Astrocyte (in vitro differentiated cells and primary cell): ENCODE measurements around the gene CNGA3. TPM values are rescaled to one million over a fixed set of nuclear protein-coding genes. Genes with fewer than 3 reads are reported as not detected.

Experiments used
- DNase-seq: peaks from one replicate; pipeline ENCODE4 v3.0.0-alpha.2; 2010; ENCODE audit warnings: low read depth
- FAIRE-seq: peaks from 2 replicates; lab custom pipeline; 2011; peaks lifted over from hg19 to GRCh38; lab: Jason Lieb, UNC
- H2AFZ ChIP-seq: 2 replicates; pipeline ENCODE4 v1.6.0; 2012; ENCODE audit warnings: low read depth, low read length, inconsistent platforms
- H3K27ac ChIP-seq: 2 replicates; pipeline ENCODE4 v1.5.1; 2011; ENCODE audit warnings: low read depth, low read length, inconsistent platforms
- H3K27me3 ChIP-seq: 2 replicates; pipeline ENCODE4 v1.6.0; 2011; ENCODE audit warnings: low read length, inconsistent platforms; ENCODE audit not compliant: insufficient read depth
- H3K36me3 ChIP-seq: 2 replicates; pipeline ENCODE4 v1.5.1; 2011; ENCODE audit warnings: low read length, inconsistent platforms; ENCODE audit not compliant: insufficient read depth
- H3K4me1 ChIP-seq: 2 replicates; pipeline ENCODE4 v1.5.1; 2011; ENCODE audit warnings: low read length, inconsistent platforms; ENCODE audit not compliant: insufficient read depth
- H3K4me2 ChIP-seq: 2 replicates; pipeline ENCODE4 v1.6.0; 2012; ENCODE audit warnings: low read length, inconsistent platforms
- H3K4me3 ChIP-seq: 2 replicates; pipeline ENCODE4 v1.5.1; 2011; ENCODE audit warnings: low read depth, mild to moderate bottlenecking, low read length, inconsistent platforms; ENCODE audit not compliant: insufficient read depth
- H3K79me2 ChIP-seq: 2 replicates; pipeline ENCODE4 v1.6.0; 2012; ENCODE audit warnings: mild to moderate bottlenecking, low read length, inconsistent platforms; ENCODE audit not compliant: insufficient read depth
- H3K9ac ChIP-seq: 2 replicates; pipeline ENCODE4 v1.6.0; 2012; ENCODE audit warnings: mild to moderate bottlenecking, low read length, inconsistent platforms
- H3K9me3 ChIP-seq: 2 replicates; pipeline ENCODE4 v1.5.1; 2012; ENCODE audit warnings: low read depth, mild to moderate bottlenecking, low read length, inconsistent platforms; ENCODE audit not compliant: insufficient read depth
- H4K20me1 ChIP-seq: 2 replicates; pipeline ENCODE4 v1.6.0; 2012; ENCODE audit warnings: low read length, inconsistent platforms; ENCODE audit not compliant: insufficient read depth
- H3K27ac Mint-ChIP-seq: one replicate; pipeline ENCODE4 v1.8.0; 2021; ENCODE audit warnings: mild to moderate bottlenecking, mixed read lengths; ENCODE audit not compliant: unreplicated experiment
- H3K27me3 Mint-ChIP-seq: one replicate; pipeline ENCODE4 v1.8.0; 2021; ENCODE audit warnings: low read depth, mixed read lengths; ENCODE audit not compliant: unreplicated experiment
- H3K36me3 Mint-ChIP-seq: one replicate; pipeline ENCODE4 v1.8.0; 2021; ENCODE audit warnings: low read depth, mixed read lengths; ENCODE audit not compliant: unreplicated experiment
- H3K4me1 Mint-ChIP-seq: one replicate; pipeline ENCODE4 v1.8.0; 2021; ENCODE audit warnings: low read depth, mixed read lengths; ENCODE audit not compliant: unreplicated experiment
- H3K4me3 Mint-ChIP-seq: one replicate; pipeline ENCODE4 v1.8.0; 2021; ENCODE audit warnings: mild to moderate bottlenecking, moderate library complexity, mixed read lengths; ENCODE audit not compliant: unreplicated experiment
- H3K9me3 Mint-ChIP-seq: one replicate; pipeline ENCODE4 v1.8.0; 2021; ENCODE audit warnings: mild to moderate bottlenecking, mixed read lengths; ENCODE audit not compliant: unreplicated experiment
- EZH2 ChIP-seq: IDR thresholded peaks from 2 replicates; pipeline ENCODE4 v1.6.1; 2012; ENCODE audit warnings: mild to moderate bottlenecking, low read length, inconsistent platforms; ENCODE audit not compliant: insufficient read depth
- total RNA-seq: library from RNA; stranded (reverse); gene quantifications from 2 replicates; pipeline ENCODE4 v1.2.1, GENCODE V29; 2021
- TF ChIP-seq, protein P1 (sequence below): IDR thresholded peaks from 2 replicates; pipeline ENCODE4 v1.5.1; 2011; ENCODE audit warnings: low read depth, mild to moderate bottlenecking, inconsistent platforms, low read length, moderate library complexity; ENCODE audit not compliant: insufficient read depth

The CNGA3 gene
- total RNA-seq, 1 donor from 2014 or later = not detected

DNA sequence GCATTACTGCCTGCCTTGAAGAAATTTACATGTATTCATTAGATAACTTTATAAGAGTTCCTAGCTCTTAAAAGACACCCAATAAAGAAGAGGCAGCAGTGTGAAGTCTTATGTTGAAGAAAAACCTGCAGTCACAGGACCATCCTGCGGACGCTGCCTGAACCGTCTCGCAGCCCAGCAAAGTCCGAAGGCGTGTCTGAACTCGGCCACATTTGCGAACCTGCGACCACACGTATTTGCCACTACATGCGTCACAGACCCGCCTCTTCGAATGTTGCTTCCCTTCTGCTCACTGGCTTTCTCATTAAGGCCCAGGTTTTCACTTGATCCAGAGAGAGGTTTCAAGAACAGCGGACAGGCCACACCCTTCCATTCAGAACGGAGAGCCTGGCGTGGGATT lies 41.2 kb downstream of the CNGA3 start:
- no peak overlapping the region for H3K27ac Mint-ChIP-seq
- FAIRE-seq = no peak

DNA sequence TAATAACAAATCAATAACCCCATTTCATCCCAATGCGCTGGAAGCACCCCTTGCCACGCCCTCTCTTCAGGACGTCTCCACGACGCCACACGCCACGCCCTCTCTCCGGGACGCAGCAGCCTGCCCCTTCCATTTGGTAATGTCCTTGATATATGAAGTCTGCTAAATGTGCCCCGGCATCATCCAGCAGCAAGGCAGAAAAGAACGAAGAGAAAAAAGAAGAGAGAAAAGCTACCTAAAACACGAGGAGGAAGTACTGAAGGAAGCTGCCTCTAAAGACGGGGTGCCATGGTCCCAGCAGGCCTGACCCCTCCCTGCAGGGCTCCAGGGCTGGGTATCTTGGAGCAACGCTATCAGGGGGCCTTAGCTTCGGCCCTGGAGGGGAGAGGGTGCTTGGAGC lies 41.8 kb downstream of the CNGA3 start:
- no peaks in the 10 kb centered on the region for H3K9me3 ChIP-seq
- H4K20me1 ChIP-seq = no peaks in the 10 kb centered on the region
- no peak overlapping the region for H3K4me3 ChIP-seq
- no peak overlapping the region for H3K27ac ChIP-seq
- H3K27me3 ChIP-seq = no peaks in the 10 kb centered on the region
- H3K9me3 Mint-ChIP-seq = no peaks in the 10 kb centered on the region
- no peak for TF ChIP-seq EZH2
- TF ChIP-seq, protein P1, sequence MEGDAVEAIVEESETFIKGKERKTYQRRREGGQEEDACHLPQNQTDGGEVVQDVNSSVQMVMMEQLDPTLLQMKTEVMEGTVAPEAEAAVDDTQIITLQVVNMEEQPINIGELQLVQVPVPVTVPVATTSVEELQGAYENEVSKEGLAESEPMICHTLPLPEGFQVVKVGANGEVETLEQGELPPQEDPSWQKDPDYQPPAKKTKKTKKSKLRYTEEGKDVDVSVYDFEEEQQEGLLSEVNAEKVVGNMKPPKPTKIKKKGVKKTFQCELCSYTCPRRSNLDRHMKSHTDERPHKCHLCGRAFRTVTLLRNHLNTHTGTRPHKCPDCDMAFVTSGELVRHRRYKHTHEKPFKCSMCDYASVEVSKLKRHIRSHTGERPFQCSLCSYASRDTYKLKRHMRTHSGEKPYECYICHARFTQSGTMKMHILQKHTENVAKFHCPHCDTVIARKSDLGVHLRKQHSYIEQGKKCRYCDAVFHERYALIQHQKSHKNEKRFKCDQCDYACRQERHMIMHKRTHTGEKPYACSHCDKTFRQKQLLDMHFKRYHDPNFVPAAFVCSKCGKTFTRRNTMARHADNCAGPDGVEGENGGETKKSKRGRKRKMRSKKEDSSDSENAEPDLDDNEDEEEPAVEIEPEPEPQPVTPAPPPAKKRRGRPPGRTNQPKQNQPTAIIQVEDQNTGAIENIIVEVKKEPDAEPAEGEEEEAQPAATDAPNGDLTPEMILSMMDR = no peak
- no peak overlapping the region for H3K27ac Mint-ChIP-seq
- peaks cover 35% of the 10 kb centered on the region for H3K27me3 Mint-ChIP-seq
- no peaks in the 10 kb centered on the region for H3K4me1 Mint-ChIP-seq
- no peaks in the 10 kb centered on the region for H3K36me3 ChIP-seq
- H3K9ac ChIP-seq = no peak overlapping the region
- no peak overlapping the region for H3K4me3 Mint-ChIP-seq
- H3K4me1 ChIP-seq = no peaks in the 10 kb centered on the region
- H3K36me3 Mint-ChIP-seq = no peaks in the 10 kb centered on the region
- H3K79me2 ChIP-seq = no peaks in the 10 kb centered on the region
- no peak overlapping the region for H2AFZ ChIP-seq
- FAIRE-seq = no peak
- H3K4me2 ChIP-seq = no peak overlapping the region
- DNase-seq = no peak

More for the DNA sequence above, 41.2 kb downstream of the CNGA3 start:
- Histone ChIP-seq H3K4me2 (no peak overlapping the region), H3K4me1 (no peaks in the 10 kb centered on the region), H3K27me3 (no peaks in the 10 kb centered on the region), H3K36me3 (no peaks in the 10 kb centered on the region), H4K20me1 (no peaks in the 10 kb centered on the region), H3K9ac (no peak overlapping the region), H3K27ac (no peak overlapping the region), H2AFZ (no peak overlapping the region), H3K79me2 (no peaks in the 10 kb centered on the region), H3K4me3 (no peak overlapping the region), H3K9me3 (no peaks in the 10 kb centered on the region)
- no peak for DNase-seq
- H3K27me3 Mint-ChIP-seq = peaks cover 36% of the 10 kb centered on the region
- H3K4me3 Mint-ChIP-seq = no peak overlapping the region
- TF ChIP-seq, protein P1 = no peak
- TF ChIP-seq EZH2 = no peak
- H3K9me3 Mint-ChIP-seq = no peaks in the 10 kb centered on the region
- no peaks in the 10 kb centered on the region for H3K4me1 Mint-ChIP-seq
- H3K36me3 Mint-ChIP-seq = no peaks in the 10 kb centered on the region

DNA sequence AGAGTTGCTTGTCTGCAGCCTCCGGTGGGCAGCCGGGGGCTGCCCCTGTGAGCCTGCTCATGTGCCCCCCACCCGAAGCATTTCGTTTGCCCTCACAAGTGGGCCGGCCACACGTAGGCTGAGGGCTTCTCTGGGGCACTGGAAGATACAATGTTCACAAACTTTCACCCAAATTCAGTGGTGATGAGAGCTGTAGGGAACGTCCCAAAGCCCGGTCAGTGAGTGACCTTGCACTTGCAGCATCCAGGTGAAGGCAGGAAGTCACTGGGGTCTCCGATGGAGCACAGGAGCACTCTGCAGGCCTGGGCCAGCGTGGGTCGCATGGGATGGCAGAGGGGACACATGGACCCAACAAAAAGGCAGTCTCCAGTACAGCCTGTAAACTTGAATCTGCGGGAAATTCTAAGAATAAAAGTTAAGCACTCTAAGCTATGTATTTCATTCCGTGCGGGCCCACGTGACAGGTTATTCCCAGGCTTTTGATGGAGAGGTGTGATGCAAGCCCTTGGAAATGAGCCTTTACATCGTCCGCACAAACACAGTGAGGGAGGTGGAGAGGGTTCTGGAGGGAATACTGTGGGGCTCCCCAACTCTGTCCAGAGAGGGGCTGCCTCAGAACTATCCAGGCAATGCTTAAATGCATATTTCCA lies 42.5 kb downstream of the CNGA3 start:
- peaks cover 32% of the 10 kb centered on the region for H3K27me3 Mint-ChIP-seq

More for the DNA sequence above, 42.5 kb downstream of the CNGA3 start:
- H3K4me3 ChIP-seq = no peak overlapping the region
- H4K20me1 ChIP-seq = no peaks in the 10 kb centered on the region
- no peaks in the 10 kb centered on the region for H3K4me1 ChIP-seq
- no peak overlapping the region for H2AFZ ChIP-seq
- FAIRE-seq (no peak), DNase-seq (no peak)
- no peaks in the 10 kb centered on the region for H3K9me3 ChIP-seq
- Mint-ChIP-seq H3K4me1 (no peaks in the 10 kb centered on the region), H3K36me3 (no peaks in the 10 kb centered on the region), H3K4me3 (no peak overlapping the region), H3K9me3 (no peaks in the 10 kb centered on the region), H3K27ac (no peak overlapping the region)
- H3K79me2 ChIP-seq = no peaks in the 10 kb centered on the region
- H3K4me2 ChIP-seq = no peak overlapping the region
- H3K27ac ChIP-seq = no peak overlapping the region
- TF ChIP-seq EZH2 = no peak
- TF ChIP-seq, protein P1 = no peak
- H3K9ac ChIP-seq = no peak overlapping the region
- no peaks in the 10 kb centered on the region for H3K27me3 ChIP-seq
- no peaks in the 10 kb centered on the region for H3K36me3 ChIP-seq
